ENCODE measurements around the gene FADD. TPM values are rescaled to one million over a fixed set of nuclear protein-coding genes. Genes with fewer than 3 reads are reported as not detected.

The FADD gene
- polyA plus RNA-seq, 3 donors = 5.4 to 9.5 (median 7.7) TPM

- 97% methylated on average over 9 of the region's 12 CpGs for WGBS (ENCODE audit: insufficient coverage)
These were observed 49.7 kb downstream of the FADD start for GRCh38 chr11:70252844-70253243.

GRCh38 chr11:70255477-70256116 lies 52.5 kb downstream of the FADD start:
- no peak for TF ChIP-seq CTCF (IDR thresholded peaks at IDR 0.05)
- H3K9me3 ChIP-seq (replicated peaks in 1 of 2; ENCODE audit: control insufficient read depth in 1 of 2, insufficient read depth in 1 of 2, low read length in 2 of 2) = no peaks in the 10 kb centered on the region
- H3K79me2 ChIP-seq (ENCODE audit: insufficient read depth, low read length) = no peaks in the 10 kb centered on the region
- Mint-ChIP-seq H3K4me1 (peaks cover 1% of the 10 kb centered on the region), H3K36me3 (no peaks in the 10 kb centered on the region), H3K27me3 (ENCODE audit: low read depth in 3 of 3) (peaks cover 4 to 12% (median 11%) of the 10 kb centered on the region in 3 donors), H3K4me3 (no peak overlapping the region), H3K27ac (no peak overlapping the region), H3K9me3 (no peaks in the 10 kb centered on the region)
- no peak for DNase-seq
- no peak overlapping the region for H3K4me2 ChIP-seq (replicated peaks; ENCODE audit: extremely low read depth, low read length, poor library complexity, severe bottlenecking)
- 95% methylated on average over 3 of the region's 12 CpGs for WGBS (ENCODE audit: insufficient coverage)
- H2AFZ ChIP-seq (ENCODE audit: insufficient read depth, low read depth, low read length, poor library complexity, severe bottlenecking) = no peak overlapping the region
- no peaks in the 10 kb centered on the region for H3K4me1 ChIP-seq (ENCODE audit: control insufficient read depth in 1 of 2, insufficient read depth in 2 of 2, low read length in 2 of 2)
- no peaks in the 10 kb centered on the region for H3K36me3 ChIP-seq (replicated peaks in 1 of 2; ENCODE audit: control insufficient read depth in 1 of 2, insufficient read depth in 2 of 2, low read length in 2 of 2)
- H4K20me1 ChIP-seq (ENCODE audit: insufficient read depth, low read length) = no peaks in the 10 kb centered on the region
- H3K27ac ChIP-seq (ENCODE audit: low read depth in 1 of 2, low read length in 2 of 2) = no peak overlapping the region
- H3K4me3 ChIP-seq (replicated peaks in 1 of 3; ENCODE audit: low read depth in 2 of 3, low read length in 3 of 3) = no peak overlapping the region
- intact Hi-C loops (cut with micrococcal nuclease) = no loop called here
- H3K27me3 ChIP-seq (ENCODE audit: control insufficient read depth in 2 of 2, insufficient read depth in 2 of 2, low read length in 2 of 2) = no peaks in the 10 kb centered on the region
- no peak overlapping the region for H3K9ac ChIP-seq (ENCODE audit: insufficient read depth, low read length, poor library complexity, severe bottlenecking)

More at GRCh38 chr11:70252844-70253243, 49.7 kb downstream of the FADD start:
- Mint-ChIP-seq H3K27ac (no peak overlapping the region), H3K4me3 (no peak overlapping the region), H3K36me3 (no peaks in the 10 kb centered on the region), H3K4me1 (no peaks in the 10 kb centered on the region), H3K9me3 (no peaks in the 10 kb centered on the region), H3K27me3 (ENCODE audit: low read depth in 3 of 3) (peaks cover 9 to 10% (median 10%) of the 10 kb centered on the region in 3 donors)
- no peak for TF ChIP-seq CTCF (IDR thresholded peaks at IDR 0.05)
- intact Hi-C loops (cut with micrococcal nuclease) = no loop called here
- no peaks in the 10 kb centered on the region for H3K27me3 ChIP-seq (ENCODE audit: control insufficient read depth in 2 of 2, insufficient read depth in 2 of 2, low read length in 2 of 2)
- H3K79me2 ChIP-seq (ENCODE audit: insufficient read depth, low read length) = no peaks in the 10 kb centered on the region
- no peak overlapping the region for H3K9ac ChIP-seq (ENCODE audit: insufficient read depth, low read length, poor library complexity, severe bottlenecking)
- DNase-seq = no peak
- no peaks in the 10 kb centered on the region for H4K20me1 ChIP-seq (ENCODE audit: insufficient read depth, low read length)
- no peak overlapping the region for H3K4me3 ChIP-seq (replicated peaks in 1 of 3; ENCODE audit: low read depth in 2 of 3, low read length in 3 of 3)
- no peaks in the 10 kb centered on the region for H3K36me3 ChIP-seq (replicated peaks in 1 of 2; ENCODE audit: control insufficient read depth in 1 of 2, insufficient read depth in 2 of 2, low read length in 2 of 2)
- no peak overlapping the region for H3K27ac ChIP-seq (ENCODE audit: low read depth in 1 of 2, low read length in 2 of 2)
- H3K9me3 ChIP-seq (replicated peaks in 1 of 2; ENCODE audit: control insufficient read depth in 1 of 2, insufficient read depth in 1 of 2, low read length in 2 of 2) = no peaks in the 10 kb centered on the region
- H3K4me2 ChIP-seq (replicated peaks; ENCODE audit: extremely low read depth, low read length, poor library complexity, severe bottlenecking) = no peak overlapping the region
- H2AFZ ChIP-seq (ENCODE audit: insufficient read depth, low read depth, low read length, poor library complexity, severe bottlenecking) = no peak overlapping the region
- no peaks in the 10 kb centered on the region for H3K4me1 ChIP-seq (ENCODE audit: control insufficient read depth in 1 of 2, insufficient read depth in 2 of 2, low read length in 2 of 2)

Other genes with a start within 250 kb of the FADD start
- not detected for gene ANO1, start 125.0 kb upstream of the FADD start, polyA plus RNA-seq
- gene PPFIA1, start 67.4 kb downstream of the FADD start, polyA plus RNA-seq = 10 to 100 TPM in 2 of 3 donors, 1 to 10 TPM in 1; 7.5 to 65.7 (median 15.5) TPM
- under 1 TPM in 2 of 3 donors, not detected in 1; 0.05 to 0.11 TPM for gene CTTN, start 195.2 kb downstream of the FADD start, polyA plus RNA-seq